Mesenchymal stem cell (in vitro differentiated cells and primary cell): ENCODE data around the gene FNTB.
"Not testable (repeated sequence)": the region's sequence is repeated elsewhere in the genome, so short reads cannot be mapped to it uniquely, and the experiment has no call there.

Experiments
- DNase-seq: peaks from one replicate; pipeline ENCODE4 v3.0.0-alpha.2; 2013
- H2AFZ ChIP-seq: one replicate; pipeline ENCODE4 v1.6.1; 2013; ENCODE audit warnings: low read depth, mild to moderate bottlenecking, control low read depth, inconsistent platforms, low read length, moderate library complexity
- H2AK5ac ChIP-seq: 2 replicates; pipeline ENCODE4 v1.6.1; 2013; ENCODE audit warnings: low read length, moderate library complexity, mild to moderate bottlenecking, inconsistent platforms; ENCODE audit not compliant: severe bottlenecking
- H2BK120ac ChIP-seq: one replicate; pipeline ENCODE4 v1.6.1; 2013; ENCODE audit warnings: low read depth, mild to moderate bottlenecking, inconsistent platforms, low read length, moderate library complexity
- H2BK12ac ChIP-seq, 2 experiments: one replicate each; pipeline ENCODE4 v1.6.1; 2013; ENCODE audit warnings: inconsistent platforms in 2 of 2, low read length in 2 of 2, mild to moderate bottlenecking in 2 of 2, moderate library complexity in 2 of 2, control low read depth in 1 of 2
- H2BK15ac ChIP-seq: one replicate; pipeline ENCODE4 v1.6.1; 2013; ENCODE audit warnings: mild to moderate bottlenecking, low read depth, inconsistent platforms; ENCODE audit not compliant: poor library complexity, severe bottlenecking
- H2BK5ac ChIP-seq: 2 replicates; pipeline ENCODE4 v1.6.1; 2013; ENCODE audit warnings: low read depth, mild to moderate bottlenecking, low read length, control low read depth, inconsistent platforms; ENCODE audit not compliant: poor library complexity, severe bottlenecking
- H3K14ac ChIP-seq, 2 experiments: one replicate each; pipeline ENCODE4 v1.6.1; 2013; ENCODE audit warnings: inconsistent platforms in 2 of 2, low read length in 2 of 2, control low read depth in 1 of 2, mild to moderate bottlenecking in 1 of 2, moderate library complexity in 1 of 2
- H3K18ac ChIP-seq, 2 experiments: one replicate each; pipeline ENCODE4 v1.6.1; 2013; ENCODE audit warnings: inconsistent platforms in 2 of 2, low read length in 2 of 2, control low read depth in 1 of 2, low read depth in 1 of 2, mild to moderate bottlenecking in 1 of 2
- H3K23ac ChIP-seq, 2 experiments: one replicate each; pipeline ENCODE4 v1.6.1; 2013; ENCODE audit warnings: inconsistent platforms in 2 of 2, low read length in 2 of 2, mild to moderate bottlenecking in 2 of 2, moderate library complexity in 2 of 2, control low read depth in 1 of 2
- H3K27ac ChIP-seq: 2 replicates; pipeline ENCODE4 v1.5.1; 2013; ENCODE audit warnings: mild to moderate bottlenecking, moderate library complexity, low read length, control low read depth, inconsistent platforms; ENCODE audit not compliant: poor library complexity, severe bottlenecking
- H3K27me3 ChIP-seq, 2 experiments: 2 replicates each; pipeline versions ENCODE4 v1.6.1 to v1.7.0; 2013; ENCODE audit warnings: low read length in 2 of 2, mild to moderate bottlenecking in 2 of 2, moderate library complexity in 2 of 2, control low read depth in 1 of 2, inconsistent platforms in 1 of 2; ENCODE audit not compliant: control insufficient read depth in 1 of 2, insufficient read depth in 1 of 2
- H3K36me3 ChIP-seq, 2 experiments: 2 replicates each; pipeline versions ENCODE4 v1.6.1 to v1.7.0; 2013; ENCODE audit warnings: low read length in 2 of 2, control low read depth in 1 of 2, inconsistent platforms in 1 of 2, low read depth in 1 of 2, mild to moderate bottlenecking in 1 of 2; ENCODE audit not compliant: insufficient read depth in 2 of 2, control insufficient read depth in 1 of 2
- H3K4ac ChIP-seq, 2 experiments: one replicate each; pipeline ENCODE4 v1.6.1; 2013; ENCODE audit warnings: inconsistent platforms in 2 of 2, low read length in 2 of 2, mild to moderate bottlenecking in 2 of 2, moderate library complexity in 2 of 2, control low read depth in 1 of 2, low read depth in 1 of 2
- H3K4me1 ChIP-seq: 2 replicates; pipeline ENCODE4 v1.6.1; 2013; ENCODE audit warnings: low read depth, low read length, control low read depth; ENCODE audit not compliant: control insufficient read depth, insufficient read depth
- H3K4me2 ChIP-seq: 2 replicates; pipeline ENCODE4 v1.6.1; 2013; ENCODE audit warnings: low read length, mild to moderate bottlenecking, inconsistent platforms; ENCODE audit not compliant: poor library complexity, severe bottlenecking
- H3K4me3 ChIP-seq, 2 experiments: 2 replicates each; pipeline versions ENCODE4 v1.5.1 to v1.7.0; 2013; ENCODE audit warnings: low read length in 2 of 2, mild to moderate bottlenecking in 2 of 2, control low read depth in 1 of 2, low read depth in 1 of 2; ENCODE audit not compliant: insufficient read depth in 1 of 2
- H3K79me1 ChIP-seq: replicated peaks from 2 replicates; pipeline ENCODE4 v1.6.1; 2013; ENCODE audit warnings: mild to moderate bottlenecking, control low read depth, low read length, inconsistent platforms; ENCODE audit not compliant: poor library complexity, severe bottlenecking
- H3K9ac ChIP-seq: 2 replicates; pipeline ENCODE4 v1.7.0; 2013; ENCODE audit warnings: mild to moderate bottlenecking, low read length, moderate library complexity
- H3K9me3 ChIP-seq: 2 replicates; pipeline ENCODE4 v1.7.0; 2013; ENCODE audit warnings: mild to moderate bottlenecking, low read length; ENCODE audit not compliant: control insufficient read depth
- H4K8ac ChIP-seq: one replicate; pipeline ENCODE4 v1.6.1; 2013; ENCODE audit warnings: inconsistent platforms, mild to moderate bottlenecking, low read length, moderate library complexity
- H4K91ac ChIP-seq: one replicate; pipeline ENCODE4 v1.6.1; 2013; ENCODE audit warnings: mild to moderate bottlenecking, low read length, inconsistent platforms
- WGBS: methylation state at CpG from one replicate; pipeline ENCODE4 v1.1.7; 2013; ENCODE audit warnings: mixed read lengths; 5-methylcytosine and 5-hydroxymethylcytosine counted together

Gene FNTB

GRCh38 chr14:65082930-65083329 is 96.2 kb downstream of the FNTB start:
- Histone ChIP-seq H3K27me3 (no peaks in the 10 kb centered on the region), H3K9me3 (no peaks in the 10 kb centered on the region), H2BK15ac (no peak overlapping the region), H3K27ac (no peak overlapping the region), H4K8ac (no peak overlapping the region), H2BK120ac (no peak overlapping the region), H3K18ac (no peak overlapping the region), H3K4me1 (peaks cover 2% of the 10 kb centered on the region), H2AK5ac (no peak overlapping the region), H3K14ac (no peak overlapping the region), H3K4ac (no peak overlapping the region), H2AFZ (no peak overlapping the region), H3K4me2 (no peak overlapping the region), H2BK5ac (no peak overlapping the region), H3K23ac (no peak overlapping the region), H4K91ac (no peak overlapping the region), H2BK12ac (no peak overlapping the region), H3K36me3 (peaks cover 38 to 88% of the 10 kb centered on the region in 2 experiments), H3K79me1 (peaks cover 35% of the 10 kb centered on the region), H3K4me3 (no peak overlapping the region), H3K9ac (no peak overlapping the region)
- 98% methylated on average over 2 of the region's 2 CpGs for WGBS
- DNase-seq = no peak

GRCh38 chr14:65084554-65085505 is 98.1 kb downstream of the FNTB start:
- no peak overlapping the region for H3K27ac ChIP-seq
- H2BK5ac ChIP-seq = no peak overlapping the region
- H2BK15ac ChIP-seq = no peak overlapping the region
- H3K4me1 ChIP-seq = peaks cover 2% of the 10 kb centered on the region
- H3K18ac ChIP-seq = no peak overlapping the region
- 85% methylated on average over 3 of the region's 6 CpGs for WGBS
- no peaks in the 10 kb centered on the region for H3K9me3 ChIP-seq
- no peak overlapping the region for H2AK5ac ChIP-seq
- no peak overlapping the region for H2BK12ac ChIP-seq
- no peak overlapping the region for H3K23ac ChIP-seq
- no peak overlapping the region for H3K4me2 ChIP-seq
- peaks cover 28 to 90% of the 10 kb centered on the region in 2 experiments for H3K36me3 ChIP-seq
- DNase-seq = no peak
- no peak overlapping the region for H3K4ac ChIP-seq
- H4K91ac ChIP-seq = no peak overlapping the region
- no peaks in the 10 kb centered on the region for H3K27me3 ChIP-seq
- H4K8ac ChIP-seq = no peak overlapping the region
- no peak overlapping the region for H3K4me3 ChIP-seq
- no peak overlapping the region for H2BK120ac ChIP-seq
- no peak overlapping the region for H2AFZ ChIP-seq
- no peak overlapping the region for H3K14ac ChIP-seq
- peak overlapping the region; percentile 66 for H3K9ac ChIP-seq
- H3K79me1 ChIP-seq = peaks cover 39% of the 10 kb centered on the region

- H2BK120ac ChIP-seq, H3K27me3 ChIP-seq, H3K18ac ChIP-seq, DNase-seq, H2AK5ac ChIP-seq, H2BK12ac ChIP-seq, H3K4me2 ChIP-seq, H3K4me1 ChIP-seq, H4K8ac ChIP-seq, H3K27ac ChIP-seq, H3K14ac ChIP-seq, H3K9ac ChIP-seq, H3K23ac ChIP-seq, H2BK15ac ChIP-seq, H4K91ac ChIP-seq, H3K4ac ChIP-seq, H3K4me3 ChIP-seq, H2BK5ac ChIP-seq, H3K9me3 ChIP-seq, H2AFZ ChIP-seq: not testable (repeated sequence)
- Histone ChIP-seq H3K79me1 (peaks cover 44% of the 10 kb centered on the region), H3K36me3 (peaks cover 31 to 90% of the 10 kb centered on the region in 2 experiments)
- 95% methylated on average over 4 of the region's 4 CpGs for WGBS
Observed at GRCh38 chr14:65086686-65087085, 100.0 kb downstream of the FNTB start.

GRCh38 chr14:65087835-65088234 is 101.1 kb downstream of the FNTB start:
- H3K9ac ChIP-seq, H3K4me2 ChIP-seq, H2BK5ac ChIP-seq, H3K14ac ChIP-seq, H3K27ac ChIP-seq, H4K8ac ChIP-seq, H3K4me3 ChIP-seq, H2AK5ac ChIP-seq, H3K18ac ChIP-seq, H3K27me3 ChIP-seq, H2BK120ac ChIP-seq, H3K4me1 ChIP-seq, H2BK15ac ChIP-seq, H3K9me3 ChIP-seq, H2AFZ ChIP-seq, H3K23ac ChIP-seq, H2BK12ac ChIP-seq, H4K91ac ChIP-seq, H3K4ac ChIP-seq, DNase-seq: not testable (repeated sequence)
- peaks cover 41% of the 10 kb centered on the region for H3K79me1 ChIP-seq
- peaks cover 24 to 90% of the 10 kb centered on the region in 2 experiments for H3K36me3 ChIP-seq
- WGBS = 92% methylated on average over 8 of the region's 8 CpGs
